ENCODE data around the gene SV2A. TPM values are rescaled to one million over a fixed set of nuclear protein-coding genes. Genes with fewer than 3 reads are reported as not detected.

Gene SV2A
- total RNA-seq, 1 experiment from 2014 or later, result 4.7 TPM

DNA sequence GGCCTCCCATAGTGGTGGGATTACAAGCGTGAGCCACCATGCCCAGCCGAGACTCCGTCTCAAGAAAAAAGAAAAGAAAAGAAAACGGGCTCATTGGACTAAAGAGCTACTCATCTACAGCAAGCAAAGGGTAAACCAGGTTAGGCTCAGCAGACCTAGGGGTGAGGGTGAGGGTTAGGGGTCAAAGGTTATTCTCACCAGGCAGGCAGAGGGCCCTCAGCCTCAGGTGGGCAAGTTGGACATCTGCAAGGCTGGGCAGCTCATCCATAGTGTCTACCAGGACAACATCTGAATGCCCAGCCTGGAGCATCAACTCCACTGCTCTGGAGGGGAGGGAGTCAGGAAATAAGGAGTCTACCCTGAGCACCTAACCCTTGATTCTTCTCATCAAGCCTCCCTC, 15.6 kb upstream of the SV2A start:
- H3K27me3 Mint-ChIP-seq (ENCODE audit: insufficient read depth, unreplicated experiment), result no peaks in the 10 kb centered on the region
- peaks cover 25% of the 10 kb centered on the region for H3K36me3 Mint-ChIP-seq (ENCODE audit: insufficient read depth, unreplicated experiment)
- no TSS peak for BruUV-seq (replicated peaks)
- TF ChIP-seq, protein P1, sequence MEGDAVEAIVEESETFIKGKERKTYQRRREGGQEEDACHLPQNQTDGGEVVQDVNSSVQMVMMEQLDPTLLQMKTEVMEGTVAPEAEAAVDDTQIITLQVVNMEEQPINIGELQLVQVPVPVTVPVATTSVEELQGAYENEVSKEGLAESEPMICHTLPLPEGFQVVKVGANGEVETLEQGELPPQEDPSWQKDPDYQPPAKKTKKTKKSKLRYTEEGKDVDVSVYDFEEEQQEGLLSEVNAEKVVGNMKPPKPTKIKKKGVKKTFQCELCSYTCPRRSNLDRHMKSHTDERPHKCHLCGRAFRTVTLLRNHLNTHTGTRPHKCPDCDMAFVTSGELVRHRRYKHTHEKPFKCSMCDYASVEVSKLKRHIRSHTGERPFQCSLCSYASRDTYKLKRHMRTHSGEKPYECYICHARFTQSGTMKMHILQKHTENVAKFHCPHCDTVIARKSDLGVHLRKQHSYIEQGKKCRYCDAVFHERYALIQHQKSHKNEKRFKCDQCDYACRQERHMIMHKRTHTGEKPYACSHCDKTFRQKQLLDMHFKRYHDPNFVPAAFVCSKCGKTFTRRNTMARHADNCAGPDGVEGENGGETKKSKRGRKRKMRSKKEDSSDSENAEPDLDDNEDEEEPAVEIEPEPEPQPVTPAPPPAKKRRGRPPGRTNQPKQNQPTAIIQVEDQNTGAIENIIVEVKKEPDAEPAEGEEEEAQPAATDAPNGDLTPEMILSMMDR (IDR thresholded peaks at IDR 0.05; ENCODE audit: insufficient read depth in 1 of 2, low read depth in 1 of 2, low read length in 1 of 2, severe bottlenecking in 1 of 2, unreplicated experiment in 1 of 2), result no peak
- POLR2A ChIA-PET, result no interaction called here
- Histone ChIP-seq H3K4me3 (ENCODE audit: low read depth, low read length) (no peak overlapping the region), H3K36me3 (ENCODE audit: control insufficient read depth, insufficient read depth, low read length) (no peaks in the 10 kb centered on the region), H3K27me3 (replicated peaks; ENCODE audit: control insufficient read depth, insufficient read depth, low read length) (no peaks in the 10 kb centered on the region), H3K9me3 (no peaks in the 10 kb centered on the region), H3K4me1 (peaks cover 29% of the 10 kb centered on the region)
- H3K4me3 Mint-ChIP-seq (ENCODE audit: unreplicated experiment), result no peak overlapping the region
- CTCF ChIA-PET, result no interaction called here
- H3K27ac Mint-ChIP-seq (ENCODE audit: unreplicated experiment), result no peak overlapping the region
- no peak for DNase-seq
- intact Hi-C loops (cut with micrococcal nuclease; ENCODE audit: unreplicated experiment), result no loop called here
- no peaks in the 10 kb centered on the region for H3K9me3 Mint-ChIP-seq (ENCODE audit: unreplicated experiment)
- peaks cover 25% of the 10 kb centered on the region for H3K4me1 Mint-ChIP-seq (ENCODE audit: low read depth, unreplicated experiment)

DNA sequence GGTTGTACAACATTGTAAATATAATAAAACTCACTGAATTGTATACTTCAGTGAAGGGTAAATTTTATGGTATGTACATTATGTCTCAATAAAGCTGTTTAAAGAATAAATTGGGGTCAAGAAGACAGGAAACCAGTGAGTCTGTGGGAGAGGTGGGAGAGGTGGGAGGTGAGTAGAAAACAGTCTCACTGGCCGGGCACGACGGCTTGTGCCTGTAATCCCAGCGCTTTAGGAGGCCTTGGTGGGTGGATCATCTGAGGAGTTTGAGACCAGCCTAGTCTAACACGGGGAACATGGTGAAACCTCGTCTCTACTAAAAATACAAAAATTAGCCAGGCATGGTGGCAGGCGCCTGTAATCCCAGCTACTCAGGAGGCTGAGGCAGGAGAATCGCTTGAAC, 14.8 kb upstream of the SV2A start:
- no peaks in the 10 kb centered on the region for H3K9me3 ChIP-seq
- TF ChIP-seq, protein P1 (IDR thresholded peaks at IDR 0.05; ENCODE audit: insufficient read depth in 1 of 2, low read depth in 1 of 2, low read length in 1 of 2, severe bottlenecking in 1 of 2, unreplicated experiment in 1 of 2), result no peak
- no peak overlapping the region for H3K27ac Mint-ChIP-seq (ENCODE audit: unreplicated experiment)
- no TSS peak for BruUV-seq (replicated peaks)
- no peak for DNase-seq
- intact Hi-C loops (cut with micrococcal nuclease; ENCODE audit: unreplicated experiment), result no loop called here
- no peak overlapping the region for H3K4me3 Mint-ChIP-seq (ENCODE audit: unreplicated experiment)
- H3K27me3 Mint-ChIP-seq (ENCODE audit: insufficient read depth, unreplicated experiment), result no peaks in the 10 kb centered on the region
- H3K27me3 ChIP-seq (replicated peaks; ENCODE audit: control insufficient read depth, insufficient read depth, low read length), result no peaks in the 10 kb centered on the region
- H3K4me1 Mint-ChIP-seq (ENCODE audit: low read depth, unreplicated experiment), result peaks cover 22% of the 10 kb centered on the region
- peaks cover 29% of the 10 kb centered on the region for H3K36me3 Mint-ChIP-seq (ENCODE audit: insufficient read depth, unreplicated experiment)
- ChIA-PET POLR2A (interaction anchor here (1.2 kb wide), 1 partner anchor 33 kb away, joined by 4 read pairs; the partner anchor contains the start of gene BOLA1), CTCF (no interaction called here)
- H3K36me3 ChIP-seq (ENCODE audit: control insufficient read depth, insufficient read depth, low read length), result no peaks in the 10 kb centered on the region
- H3K4me1 ChIP-seq, result peaks cover 22% of the 10 kb centered on the region
- H3K9me3 Mint-ChIP-seq (ENCODE audit: unreplicated experiment), result no peaks in the 10 kb centered on the region
- no peak overlapping the region for H3K4me3 ChIP-seq (ENCODE audit: low read depth, low read length)

GRCh38 chr1:149931212-149931790, 13.7 kb upstream of the SV2A start:
- no peak overlapping the region for H3K4me3 Mint-ChIP-seq (ENCODE audit: unreplicated experiment)
- no peak overlapping the region for H3K4me3 ChIP-seq (ENCODE audit: low read depth, low read length)
- no TSS peak for BruUV-seq (replicated peaks)

More at GRCh38 chr1:149931212-149931790, 13.7 kb upstream of the SV2A start:
- intact Hi-C loops (cut with micrococcal nuclease; ENCODE audit: unreplicated experiment), result no loop called here
- Mint-ChIP-seq H3K36me3 (ENCODE audit: insufficient read depth, unreplicated experiment) (peaks cover 28% of the 10 kb centered on the region), H3K4me1 (ENCODE audit: low read depth, unreplicated experiment) (peaks cover 10% of the 10 kb centered on the region), H3K9me3 (ENCODE audit: unreplicated experiment) (no peaks in the 10 kb centered on the region), H3K27ac (ENCODE audit: unreplicated experiment) (no peak overlapping the region), H3K27me3 (ENCODE audit: insufficient read depth, unreplicated experiment) (no peaks in the 10 kb centered on the region)
- POLR2A ChIA-PET, result interaction anchor here (1.2 kb wide), 1 partner anchor 31 kb away, joined by 4 read pairs; the partner anchor contains the start of gene BOLA1
- Histone ChIP-seq H3K27me3 (replicated peaks; ENCODE audit: control insufficient read depth, insufficient read depth, low read length) (no peaks in the 10 kb centered on the region), H3K4me1 (peaks cover 16% of the 10 kb centered on the region), H3K9me3 (no peaks in the 10 kb centered on the region), H3K36me3 (ENCODE audit: control insufficient read depth, insufficient read depth, low read length) (no peaks in the 10 kb centered on the region)
- TF ChIP-seq, protein P1 (IDR thresholded peaks at IDR 0.05; ENCODE audit: insufficient read depth in 1 of 2, low read depth in 1 of 2, low read length in 1 of 2, severe bottlenecking in 1 of 2, unreplicated experiment in 1 of 2), result no peak
- CTCF ChIA-PET, result no interaction called here
- no peak for DNase-seq
